Activated CD4-positive, alpha-beta T cell treated with anti-CD3 and anti-CD28 coated beads, Interleukin-2, amount 50 U/mL, for 24 hours (primary cell): Measurements from ENCODE around the gene ORM1.
A peak's percentile ranks its signal among the peaks of the same experiment; 100 is the strongest.

Experiments used
- DNase-seq, 2 donors: peaks; one replicate each; pipeline ENCODE4 v3.0.0-alpha.2; 2020; ENCODE audit warnings: low read depth in 1 of 2, low spot score in 1 of 2

ORM1 gene

GRCh38 chr9:114287001-114287762, 35.7 kb upstream of the ORM1 start:
- DNase-seq = no peak

- no peak for DNase-seq
These were observed 35.1 kb upstream of the ORM1 start for GRCh38 chr9:114287763-114288192.

GRCh38 chr9:114288193-114289091, 34.5 kb upstream of the ORM1 start:
- no peak for DNase-seq

GRCh38 chr9:114289106-114289505, 33.8 kb upstream of the ORM1 start:
- DNase-seq = no peak

GRCh38 chr9:114289571-114290481, 33.1 kb upstream of the ORM1 start:
- no peak for DNase-seq

- no peak for DNase-seq
These were observed 32.3 kb upstream of the ORM1 start for GRCh38 chr9:114290561-114290986.

GRCh38 chr9:114291064-114291474, 31.8 kb upstream of the ORM1 start:
- peak; percentile 63 to 70 for DNase-seq

- no peak for DNase-seq
These were observed 30.9 kb upstream of the ORM1 start for GRCh38 chr9:114291886-114292590.

GRCh38 chr9:114294664-114295063, 28.2 kb upstream of the ORM1 start:
- DNase-seq = no peak

- no peak for DNase-seq
These were observed 26.6 kb upstream of the ORM1 start for GRCh38 chr9:114296338-114296737.

- no peak for DNase-seq
These were observed 23.4 kb upstream of the ORM1 start for GRCh38 chr9:114299286-114300152.

- DNase-seq = no peak
These were observed 22.6 kb upstream of the ORM1 start for GRCh38 chr9:114300153-114300845.

GRCh38 chr9:114300846-114301797, 21.8 kb upstream of the ORM1 start:
- no peak for DNase-seq

GRCh38 chr9:114301798-114302565, 20.9 kb upstream of the ORM1 start:
- no peak for DNase-seq

GRCh38 chr9:114302727-114303126, 20.2 kb upstream of the ORM1 start:
- DNase-seq = no peak

- DNase-seq = no peak
These were observed 19.3 kb upstream of the ORM1 start for GRCh38 chr9:114303571-114303970.

- DNase-seq = no peak
These were observed 18.9 kb upstream of the ORM1 start for GRCh38 chr9:114303977-114304376.
